ENCODE data around the gene SMAD3. TPM values are rescaled to one million over a fixed set of nuclear protein-coding genes. Genes with fewer than 3 reads are reported as not detected.
A peak's percentile ranks its signal among the peaks of the same experiment; 100 is the strongest.

The SMAD3 gene
- total RNA-seq, 2 donors from 2014 or later = 20.8 to 37.8 TPM

GRCh38 chr15:67089217-67090193, 24.1 kb downstream of the SMAD3 start:
- TF ChIP-seq CTCF (IDR thresholded peaks at IDR 0.05) = no peak
- Histone ChIP-seq H3K9me3 (no peaks in the 10 kb centered on the region), H3K4me3 (no peak overlapping the region), H3K27me3 (no peaks in the 10 kb centered on the region), H3K36me3 (no peaks in the 10 kb centered on the region), H3K4me1 (peaks cover 0 to 94% of the 10 kb centered on the region in 2 donors), H3K27ac (peak overlapping the region in 1 of 2 donors; percentile 41)
- DNase-seq (ENCODE audit: low spot score) = no peak

- H3K9me3 ChIP-seq = no peaks in the 10 kb centered on the region
- no peak for DNase-seq (ENCODE audit: low spot score)
- H3K27ac ChIP-seq = peak overlapping the region; percentile 41 to 49
- no peak overlapping the region for H3K4me3 ChIP-seq
- peaks cover 0 to 84% of the 10 kb centered on the region in 2 donors for H3K4me1 ChIP-seq
- H3K36me3 ChIP-seq = no peaks in the 10 kb centered on the region
- TF ChIP-seq CTCF (IDR thresholded peaks at IDR 0.05) = no peak
- no peaks in the 10 kb centered on the region for H3K27me3 ChIP-seq
Measured at GRCh38 chr15:67090297-67091070, 25.1 kb downstream of the SMAD3 start.

- no peaks in the 10 kb centered on the region for H3K36me3 ChIP-seq
- H3K27ac ChIP-seq = peak overlapping the region; percentile 41 to 49
- H3K9me3 ChIP-seq = no peaks in the 10 kb centered on the region
- no peak for TF ChIP-seq CTCF (IDR thresholded peaks at IDR 0.05)
- H3K4me1 ChIP-seq = peaks cover 0 to 76% of the 10 kb centered on the region in 2 donors
- H3K27me3 ChIP-seq = no peaks in the 10 kb centered on the region
- no peak overlapping the region for H3K4me3 ChIP-seq
- peak; percentile 87 for DNase-seq (ENCODE audit: low spot score)
Measured at GRCh38 chr15:67091071-67091979, 25.9 kb downstream of the SMAD3 start.

- Histone ChIP-seq H3K4me3 (no peak overlapping the region), H3K36me3 (no peaks in the 10 kb centered on the region), H3K4me1 (peaks cover 0 to 70% of the 10 kb centered on the region in 2 donors), H3K27ac (peak overlapping the region; percentile 12 to 49), H3K27me3 (no peaks in the 10 kb centered on the region), H3K9me3 (no peaks in the 10 kb centered on the region)
- no peak for TF ChIP-seq CTCF (IDR thresholded peaks at IDR 0.05)
- no peak for DNase-seq (ENCODE audit: low spot score)
Measured at GRCh38 chr15:67091980-67092677, 26.7 kb downstream of the SMAD3 start.

Measured in right atrium auricular region (tissue), 2 donors.